Measurements from ENCODE around the gene LAT. TPM values are rescaled to one million over a fixed set of nuclear protein-coding genes. Genes with fewer than 3 reads are reported as not detected.

Gene LAT
- total RNA-seq, 1 donor from 2014 or later: 0.62 TPM

DNA sequence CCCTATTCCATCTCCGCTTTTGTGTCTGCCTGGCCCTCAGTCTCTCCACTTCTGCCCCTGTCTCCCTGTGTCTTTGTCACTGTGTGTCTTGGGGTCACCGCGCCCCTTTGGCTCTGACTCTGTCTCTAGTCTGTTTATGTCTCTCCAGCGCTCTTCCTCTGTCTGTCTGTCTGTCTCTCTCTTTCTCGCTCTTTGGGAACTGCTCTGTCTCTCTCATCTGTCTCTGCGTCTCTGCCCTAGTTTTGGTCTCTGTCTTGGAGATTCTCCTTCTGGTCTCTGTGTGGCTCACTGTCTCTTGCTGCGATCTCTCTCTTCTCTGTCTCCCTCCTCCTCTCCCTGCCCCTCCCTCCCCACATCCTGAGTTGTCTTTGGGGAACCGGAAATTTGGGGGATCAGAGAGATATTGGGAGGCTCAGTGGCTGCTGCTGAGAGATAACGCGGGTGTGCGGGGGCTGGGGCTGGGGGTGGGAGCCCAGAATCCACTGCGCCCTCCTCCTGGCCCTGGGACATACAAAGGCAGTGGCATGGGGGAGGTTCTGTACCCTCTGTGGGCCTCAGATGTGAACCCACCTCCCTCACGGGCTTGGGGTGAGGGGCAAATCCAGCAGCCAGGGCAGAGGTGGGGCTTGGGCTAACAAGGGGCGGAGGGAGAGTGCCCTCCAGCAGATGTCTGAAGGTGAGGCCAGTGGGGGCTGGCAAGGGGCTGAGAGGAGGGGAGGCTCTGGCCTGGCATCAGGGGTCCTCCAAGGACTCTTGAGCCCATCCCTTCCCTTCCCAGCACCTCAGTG, 24.4 kb downstream of the LAT start:
- no peak for DNase-seq

DNA sequence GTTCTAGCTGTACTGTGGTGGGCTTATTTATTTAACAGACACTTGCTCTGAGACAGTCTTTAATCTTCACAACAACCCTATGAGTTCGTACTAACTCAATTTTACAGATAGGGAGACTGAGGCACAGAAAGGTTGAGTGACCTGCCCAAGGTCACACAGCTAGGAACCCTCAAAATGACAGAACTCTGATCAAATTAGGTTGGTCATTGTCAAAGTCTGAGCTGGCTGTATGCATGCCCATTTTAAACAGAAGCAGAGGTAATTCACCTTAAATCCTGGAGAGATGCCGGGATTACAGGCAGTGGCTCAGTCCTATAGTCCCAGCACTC, 24.9 kb downstream of the LAT start:
- no peak for DNase-seq

DNA sequence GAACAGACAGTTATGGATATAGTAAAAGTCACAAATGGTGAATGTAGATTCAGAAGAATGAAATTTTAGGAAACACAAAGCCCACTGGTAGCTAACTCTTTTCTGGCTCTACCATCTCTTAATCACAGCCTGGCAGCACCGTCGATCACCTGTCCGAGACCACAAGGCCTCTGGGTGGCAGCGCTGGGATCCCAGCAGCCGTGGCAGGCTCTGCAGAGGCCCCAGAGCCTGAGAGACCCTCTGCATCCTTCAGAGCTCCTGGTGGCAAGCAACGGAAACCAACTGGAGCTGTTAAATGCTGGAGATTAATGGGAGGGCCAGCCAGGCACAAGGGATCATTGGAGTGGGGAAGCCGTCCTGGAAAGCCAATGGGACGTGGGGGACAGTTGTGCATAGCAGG, 26.3 kb downstream of the LAT start:
- no peak for DNase-seq

DNA sequence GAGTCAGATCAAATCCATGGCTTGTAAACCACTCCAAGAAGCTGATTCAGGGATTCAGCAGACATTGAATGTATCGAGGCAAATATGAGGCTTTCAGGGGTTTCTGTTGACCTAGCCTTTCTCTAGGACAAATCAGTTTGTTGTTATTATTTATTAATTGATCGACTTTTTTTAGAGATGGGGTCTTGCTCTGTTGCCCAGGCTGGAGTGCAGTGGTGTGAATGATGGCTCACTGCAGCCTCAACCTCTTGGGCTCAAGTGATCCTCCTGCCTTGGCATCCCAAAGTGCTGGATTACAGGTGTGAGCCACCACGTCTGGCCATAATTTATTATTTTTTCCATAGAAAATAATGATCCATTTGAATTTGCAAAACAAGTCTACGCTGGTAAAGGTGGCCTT, 27.0 kb downstream of the LAT start:
- DNase-seq: no peak

DNA sequence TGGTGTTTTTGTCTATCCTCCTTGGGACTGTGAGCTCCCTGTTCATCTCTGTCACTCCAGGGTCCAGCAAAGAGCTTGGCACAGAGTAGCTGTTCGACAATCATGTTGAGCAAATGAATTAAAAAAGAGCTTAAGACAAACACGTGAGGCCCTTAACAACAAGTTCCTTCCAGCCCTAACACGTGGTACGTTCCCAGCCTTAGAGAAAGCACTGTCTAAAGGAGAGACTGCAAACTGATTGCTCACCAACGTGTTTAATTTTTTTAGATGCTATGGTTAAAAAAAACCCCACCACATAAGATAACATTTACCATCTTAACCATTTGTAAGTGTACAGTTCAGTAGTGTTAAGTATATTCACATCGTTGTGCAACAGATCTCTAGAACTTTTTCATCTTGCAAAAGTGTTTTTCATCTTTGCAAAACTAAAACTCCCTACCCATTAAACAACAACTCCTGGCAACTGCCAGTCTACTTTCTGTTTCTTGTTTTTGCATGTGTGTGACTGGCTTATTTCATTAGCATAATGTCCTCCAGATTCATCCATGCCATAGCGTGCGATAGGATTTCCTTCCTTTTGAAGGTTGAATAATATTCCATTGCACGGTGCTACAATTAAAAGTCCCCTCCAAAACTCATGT, 28.2 kb downstream of the LAT start:
- no peak for DNase-seq

DNA sequence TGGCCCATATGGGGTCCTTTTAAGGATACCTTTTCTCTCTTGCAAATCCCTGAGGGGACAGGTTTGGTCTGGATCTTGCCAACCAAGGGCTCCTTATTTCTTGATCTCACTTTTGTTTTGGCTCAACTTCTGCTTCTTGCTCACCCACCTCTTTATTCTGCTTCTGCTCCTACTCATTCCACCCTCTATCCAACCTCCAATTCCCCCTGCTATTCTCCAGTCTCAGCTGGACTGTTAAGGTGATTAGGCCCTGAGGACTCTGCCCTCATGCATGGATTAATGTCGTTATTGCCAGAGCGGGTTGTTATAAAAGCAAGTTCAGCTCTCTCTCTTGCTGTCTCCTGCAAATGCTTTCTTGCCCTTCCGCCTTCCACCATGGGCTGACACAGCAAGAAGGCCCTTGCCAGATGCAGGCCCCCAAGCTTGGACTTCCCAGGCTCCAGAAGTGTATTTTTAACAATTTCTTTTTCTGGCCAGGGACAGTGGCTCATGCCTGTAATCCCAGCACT, 29.8 kb downstream of the LAT start:
- DNase-seq: no peak

DNA sequence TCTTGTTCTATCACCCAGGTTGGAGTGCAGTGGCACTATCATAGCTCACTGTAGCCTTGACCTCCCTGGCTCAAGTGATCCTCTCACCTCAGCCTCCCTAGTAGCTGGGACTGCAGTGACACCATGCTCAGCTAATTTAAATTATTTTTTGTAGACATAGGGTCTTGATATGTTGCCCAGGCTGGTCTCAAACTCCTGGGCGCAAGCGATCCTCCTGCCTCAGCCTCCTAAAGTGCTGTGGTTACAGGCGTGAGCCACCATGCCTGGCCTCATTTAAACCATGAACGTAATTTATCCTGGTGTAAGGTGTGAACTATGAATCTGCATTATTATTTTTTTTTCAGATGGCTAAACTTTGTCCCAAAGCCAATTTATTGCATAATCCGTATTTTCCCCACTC, 37.3 kb downstream of the LAT start:
- DNase-seq: no peak

DNA sequence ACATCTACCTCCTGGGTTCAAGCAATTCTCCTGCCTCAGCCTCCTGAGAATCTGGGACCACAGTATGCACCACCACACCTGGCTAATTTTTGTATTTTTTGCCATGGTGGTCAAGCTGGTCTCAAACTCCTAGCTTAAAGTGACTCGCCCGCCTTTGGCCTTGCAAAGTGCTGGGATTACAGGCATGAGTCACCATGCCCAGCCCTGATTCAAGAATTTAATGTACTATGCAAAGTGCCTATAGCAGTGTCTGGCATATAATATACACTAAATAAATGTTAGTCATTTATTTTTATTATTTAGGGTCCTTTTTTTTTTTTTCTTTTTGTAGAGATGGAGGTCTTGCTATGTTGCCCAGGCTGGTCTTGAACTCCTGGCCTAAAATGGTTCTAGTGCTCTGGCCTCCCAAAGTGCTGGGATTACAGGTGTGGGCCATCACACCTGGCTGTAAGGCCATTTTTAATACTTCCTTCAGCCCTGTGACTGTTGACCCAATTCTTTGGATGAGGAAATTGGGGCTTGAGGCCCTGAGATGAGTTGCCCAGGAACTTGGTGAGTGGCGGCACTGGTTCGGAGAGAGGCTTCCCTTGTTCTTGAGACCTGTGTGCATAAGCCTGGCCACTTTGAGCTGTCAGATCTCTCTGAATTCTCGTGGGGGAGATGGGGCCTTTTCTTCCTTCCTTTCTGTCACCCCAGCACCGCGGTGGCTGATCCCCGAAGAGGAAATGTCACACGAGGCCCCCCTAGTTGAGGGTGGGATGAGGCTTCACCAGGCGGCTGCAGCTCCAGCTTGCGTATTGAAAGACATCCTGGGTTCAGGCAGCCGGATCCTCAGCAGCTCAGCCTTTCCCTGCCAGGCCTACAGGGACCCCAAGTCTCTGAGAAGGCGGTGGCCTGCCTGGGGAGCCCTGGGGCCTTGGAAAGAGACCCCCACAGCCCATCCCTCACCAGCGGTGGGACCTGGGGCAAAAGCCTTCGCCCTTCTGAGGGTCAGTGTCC, 38.7 kb downstream of the LAT start:
- DNase-seq: no peak

DNA sequence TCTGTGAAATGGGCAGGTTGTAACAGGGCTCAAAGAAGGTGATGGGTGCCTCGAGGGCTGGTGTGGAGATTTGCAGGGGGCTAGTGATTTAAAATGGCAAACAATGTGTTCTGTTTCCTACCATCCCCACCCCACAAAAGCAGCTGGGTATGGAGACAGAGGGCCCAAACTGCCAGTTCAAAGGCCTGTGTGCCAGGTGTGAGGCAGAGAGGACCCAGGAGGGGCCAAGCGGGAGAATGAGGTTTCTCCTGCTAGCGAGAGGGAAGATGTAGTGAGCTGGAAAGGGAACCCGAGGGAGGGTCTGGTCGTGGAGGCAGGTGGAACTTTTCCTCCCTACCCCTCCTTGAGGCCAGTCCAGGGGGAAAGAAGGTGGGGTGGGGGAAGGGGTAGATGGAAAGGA, 39.4 kb downstream of the LAT start:
- no peak for DNase-seq

DNA sequence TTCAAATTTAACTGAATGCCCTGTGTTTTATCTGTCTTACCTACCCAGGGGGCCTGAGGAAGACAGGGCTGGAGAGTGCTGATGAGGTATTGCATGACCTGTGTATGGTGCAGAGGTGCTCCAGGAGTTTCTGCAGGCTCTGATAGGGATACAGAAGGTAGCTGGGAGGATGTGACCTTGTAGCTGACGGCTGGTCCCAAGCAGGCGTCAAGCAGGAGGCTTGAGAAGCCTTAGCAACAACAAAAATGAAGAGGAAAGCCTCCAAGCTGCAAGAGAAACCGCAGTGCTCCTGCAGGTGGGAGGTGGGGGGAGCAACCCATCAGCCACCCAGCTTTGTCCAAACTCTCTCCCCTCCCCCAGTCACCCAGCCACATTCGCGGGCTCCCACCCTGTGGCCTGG, 40.4 kb downstream of the LAT start:
- DNase-seq: no peak

DNA sequence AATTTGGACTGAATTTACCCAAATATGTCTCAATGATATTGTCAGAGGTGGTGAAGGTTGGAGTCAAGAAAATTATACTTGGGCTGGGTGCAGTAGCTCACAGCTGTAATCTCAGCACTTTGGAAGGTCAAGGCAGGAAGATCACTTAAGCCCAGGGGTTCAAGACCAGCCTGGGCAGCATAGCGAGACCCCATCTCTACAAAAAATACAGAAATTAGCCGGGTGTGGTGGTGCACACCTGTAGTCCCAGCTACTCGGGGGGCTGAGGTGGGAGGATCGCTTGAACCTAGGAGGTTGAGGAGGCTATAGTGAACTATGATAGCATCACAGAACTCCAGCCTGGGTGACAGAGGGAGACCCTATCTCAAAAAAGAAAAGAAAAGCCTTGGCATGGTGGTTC, 40.9 kb downstream of the LAT start:
- DNase-seq: no peak

DNA sequence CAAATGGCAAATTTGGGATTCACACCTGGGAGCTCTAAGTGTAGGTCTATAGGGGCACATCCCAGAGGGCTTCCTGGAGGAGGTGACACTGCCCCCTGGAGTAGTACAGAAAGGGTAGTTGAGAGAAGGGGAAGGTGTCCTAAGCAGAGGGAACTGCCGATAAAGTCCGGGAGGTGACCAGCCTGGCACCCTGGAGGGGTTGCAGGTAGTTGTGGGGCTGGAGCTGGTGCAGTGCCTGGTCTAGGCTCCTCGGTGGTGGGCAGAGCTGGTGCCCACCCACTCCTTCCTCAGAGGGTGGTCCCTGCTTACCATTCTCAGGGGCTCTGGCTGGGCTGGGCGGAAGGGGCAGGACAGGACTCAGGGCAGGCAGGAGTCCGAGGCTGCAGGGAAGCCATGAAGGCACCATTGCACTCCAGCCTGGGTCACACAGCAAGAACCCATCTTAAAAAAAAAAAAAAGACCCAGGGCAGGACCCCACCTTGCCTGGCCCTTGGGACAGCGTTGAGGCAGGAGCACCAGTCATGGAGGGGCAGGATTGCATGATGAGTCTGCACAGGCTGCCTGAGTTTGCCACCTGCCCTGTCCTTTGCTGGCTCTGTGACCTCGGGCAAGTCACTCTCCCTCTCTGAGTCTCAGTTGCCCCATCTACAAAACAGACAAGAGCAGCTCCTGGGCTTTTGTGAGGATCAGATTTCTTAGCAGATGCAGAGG, 43.8 kb downstream of the LAT start:
- DNase-seq: no peak

DNA sequence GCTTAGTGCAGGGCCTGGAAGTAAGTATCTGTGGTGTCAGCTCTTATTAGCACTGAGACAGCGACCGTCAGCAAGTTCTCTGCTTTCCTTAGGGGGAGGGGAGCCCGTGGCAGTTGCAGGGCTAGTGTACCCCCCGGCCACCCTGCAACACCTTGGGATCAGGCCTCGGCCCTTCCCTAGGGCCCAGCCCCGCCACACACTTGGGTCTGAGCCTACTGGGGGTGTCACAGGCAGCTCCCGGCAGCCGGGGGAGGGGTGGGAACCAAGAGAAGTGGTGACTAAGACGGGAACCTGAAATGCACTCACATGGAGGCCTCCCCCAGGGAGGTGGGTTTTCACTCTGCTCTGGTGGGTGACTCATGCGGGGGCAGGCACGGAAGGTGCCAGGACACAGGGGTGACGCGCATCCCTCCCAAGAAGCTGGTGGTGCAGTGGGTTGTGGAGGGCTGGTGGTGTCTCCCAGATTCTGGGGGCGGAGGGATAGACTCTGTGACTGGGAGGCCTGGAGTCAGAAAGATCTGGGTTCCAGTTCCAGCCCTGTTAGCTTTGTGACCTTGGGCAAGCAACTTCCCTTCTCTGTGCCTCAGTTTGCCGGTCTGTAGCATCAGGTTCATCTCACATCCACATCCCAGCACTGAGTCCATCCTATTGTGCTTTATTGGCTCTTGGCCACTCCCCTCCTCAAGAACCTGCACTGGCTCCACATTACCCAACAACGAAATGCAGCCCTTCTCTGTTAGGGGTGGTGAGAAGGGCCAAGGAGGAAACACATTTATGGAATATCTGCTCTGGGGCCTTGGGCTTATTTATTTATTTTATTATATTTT, 44.5 kb downstream of the LAT start:
- no peak for DNase-seq

DNA sequence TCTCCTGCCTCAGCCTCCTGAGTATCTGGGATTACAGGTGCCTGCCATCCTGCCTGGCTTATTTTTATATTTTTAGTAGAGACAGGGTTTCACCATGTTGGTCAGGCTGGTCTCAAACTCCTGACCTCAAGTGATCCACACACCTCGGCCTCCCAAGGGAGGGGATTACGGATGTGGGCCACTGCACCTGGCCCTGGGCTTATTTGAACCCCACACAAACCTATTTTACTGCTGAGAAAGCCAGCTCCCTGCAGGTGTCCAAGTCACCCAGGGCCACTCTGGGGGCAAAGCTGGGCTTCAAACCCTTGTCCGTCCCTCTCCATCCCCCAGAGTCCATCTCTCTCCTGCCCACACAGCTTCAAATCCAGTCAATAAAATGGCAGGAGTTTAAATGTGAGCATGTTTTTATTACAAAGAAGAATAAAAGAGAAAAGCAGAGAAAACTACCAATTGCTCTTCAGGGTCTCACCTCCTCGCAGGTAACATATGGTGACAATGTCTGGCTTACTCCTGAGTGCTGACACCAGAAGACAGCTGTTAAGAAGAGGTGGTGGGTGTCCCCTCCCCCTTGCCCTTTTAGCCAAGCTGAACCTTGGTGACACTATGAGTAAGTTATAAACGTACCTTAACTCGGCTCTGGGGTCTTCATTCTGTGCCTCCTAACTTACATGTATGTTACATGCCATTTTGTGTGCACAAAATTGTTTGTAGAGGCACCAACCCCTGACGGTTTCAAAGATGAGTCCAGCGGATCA, 45.4 kb downstream of the LAT start:
- DNase-seq: no peak

Other genes with a start within 250 kb of the LAT start
- gene NPIPB9, start 233.3 kb upstream of the LAT start, total RNA-seq: 3.1 TPM
- gene ATXN2L, start 162.1 kb upstream of the LAT start, total RNA-seq: 19.2 TPM
- 56.6 TPM for gene TUFM, start 138.7 kb upstream of the LAT start, total RNA-seq
- 15.1 TPM for gene SH2B1, start 121.2 kb upstream of the LAT start, total RNA-seq
- 0.16 TPM for gene ATP2A1, start 106.6 kb upstream of the LAT start, total RNA-seq
- gene RABEP2, start 59.8 kb upstream of the LAT start, total RNA-seq: 17.8 TPM
- gene CD19, start 53.1 kb upstream of the LAT start, total RNA-seq: not detected
- 19.8 TPM for gene NFATC2IP, start 34.1 kb upstream of the LAT start, total RNA-seq
- 17.8 TPM for gene SPNS1, start 10.3 kb upstream of the LAT start, total RNA-seq

All from occipital lobe (tissue), 2 donors.